SK-N-SH treated with all-trans-retinoic acid at 6 μM for 48 hours (cell line): Measurements from ENCODE around the gene NR4A2.

Experiments
- ATAC-seq: fragments of 200-7000 bp; cut with Tn5 transposase; 3 replicates; pipeline ENCODE4 v1.9.1; 2020; ENCODE audit warnings: mild to moderate bottlenecking, moderate library complexity
- ARNTL ChIP-seq: fragments of 450-650 bp; formaldehyde crosslinking; IDR thresholded peaks from 2 replicates; pipeline ENCODE4 v1.5.0; 2020; ENCODE audit warnings: low read depth, mild to moderate bottlenecking, moderate library complexity, borderline replicate concordance
- BACH2 ChIP-seq: fragments of 250-450 bp; sonication (Bioruptor Pico); IDR thresholded peaks from 2 replicates; pipeline ENCODE4 v1.9.0; 2021; ENCODE audit warnings: mild to moderate bottlenecking, borderline replicate concordance
- CREB5 ChIP-seq: fragments of 250-450 bp; sonication (Bioruptor Pico); IDR thresholded peaks from 2 replicates; pipeline ENCODE4 v1.5.1; 2020; ENCODE audit warnings: low read depth, mild to moderate bottlenecking, moderate library complexity
- CSDC2 ChIP-seq: fragments of 250-450 bp; sonication (Bioruptor Pico); IDR thresholded peaks from 2 replicates; pipeline ENCODE4 v1.5.0; 2020; ENCODE audit warnings: mild to moderate bottlenecking, moderate library complexity
- CSRNP3 ChIP-seq: fragments of 250-450 bp; sonication (Bioruptor Pico); IDR thresholded peaks from 2 replicates; pipeline ENCODE4 v1.5.1; 2021; ENCODE audit warnings: mild to moderate bottlenecking, moderate library complexity
- ESRRG ChIP-seq: fragments of 250-450 bp; sonication (Bioruptor Pico); IDR thresholded peaks from 2 replicates; pipeline ENCODE4 v1.6.1; 2021; ENCODE audit warnings: mild to moderate bottlenecking
- ISL1 ChIP-seq: fragments of 250-450 bp; sonication (Bioruptor Pico); IDR thresholded peaks from 2 replicates; pipeline ENCODE4 v2.1.2; 2022; ENCODE audit warnings: mild to moderate bottlenecking, moderate library complexity
- OSR1 ChIP-seq: fragments of 250-450 bp; sonication (Bioruptor Pico); IDR thresholded peaks from 2 replicates; pipeline ENCODE4 v1.8.0; 2022; ENCODE audit warnings: moderate library complexity, mild to moderate bottlenecking, inconsistent platforms
- PATZ1 ChIP-seq: fragments of 250-450 bp; sonication (Bioruptor Pico); IDR thresholded peaks from 2 replicates; pipeline ENCODE4 v1.8.0; 2020; ENCODE audit warnings: mild to moderate bottlenecking, moderate library complexity, borderline replicate concordance
- POU6F1 ChIP-seq: fragments of 250-450 bp; sonication (Bioruptor Pico); IDR thresholded peaks from 2 replicates; pipeline ENCODE4 v1.8.0; 2021; ENCODE audit warnings: low read depth, mild to moderate bottlenecking, moderate library complexity, borderline replicate concordance
- PPARA ChIP-seq: fragments of 250-450 bp; sonication (Bioruptor Pico); IDR thresholded peaks from 2 replicates; pipeline ENCODE4 v1.5.0; 2020; ENCODE audit warnings: mild to moderate bottlenecking, borderline replicate concordance
- RARB ChIP-seq: fragments of 250-450 bp; sonication (Bioruptor Pico); IDR thresholded peaks from 2 replicates; pipeline ENCODE4 v1.8.0; 2021; ENCODE audit warnings: mild to moderate bottlenecking, moderate library complexity
- SNAI2 ChIP-seq: fragments of 250-450 bp; sonication (Bioruptor Pico); IDR thresholded peaks from 2 replicates; pipeline ENCODE4 v1.5.0; 2020; ENCODE audit warnings: mild to moderate bottlenecking, moderate library complexity
- TOX ChIP-seq: fragments of 250-450 bp; sonication (Bioruptor Pico); IDR thresholded peaks from 2 replicates; pipeline ENCODE4 v1.8.0; 2021; ENCODE audit warnings: mild to moderate bottlenecking, moderate library complexity, borderline replicate concordance
- TSHZ2 ChIP-seq: fragments of 250-450 bp; sonication (Bioruptor Pico); IDR thresholded peaks from 2 replicates; pipeline ENCODE4 v1.5.0; 2020; ENCODE audit warnings: mild to moderate bottlenecking, moderate library complexity
- ZC3H10 ChIP-seq: fragments of 250-450 bp; sonication (Bioruptor Pico); IDR thresholded peaks from 2 replicates; pipeline ENCODE4 v1.5.1; 2021; ENCODE audit warnings: mild to moderate bottlenecking, moderate library complexity
- ZFP3 ChIP-seq: fragments of 250-450 bp; sonication (Bioruptor Pico); IDR thresholded peaks from 2 replicates; pipeline ENCODE4 v1.5.0; 2020; ENCODE audit warnings: mild to moderate bottlenecking, moderate library complexity
- ZFP30 ChIP-seq: fragments of 450-650 bp; formaldehyde crosslinking; IDR thresholded peaks from 2 replicates; pipeline ENCODE4 v1.5.0; 2022; ENCODE audit warnings: mild to moderate bottlenecking, moderate library complexity
- ZNF565 ChIP-seq: fragments of 450-650 bp; formaldehyde crosslinking; conservative IDR thresholded peaks from 2 replicates; pipeline ENCODE4 v1.5.0; 2020; ENCODE audit warnings: low read depth, mild to moderate bottlenecking, moderate library complexity
- ZNF8 ChIP-seq: fragments of 450-650 bp; formaldehyde crosslinking; IDR thresholded peaks from 2 replicates; pipeline ENCODE4 v1.5.0; 2020; ENCODE audit warnings: mild to moderate bottlenecking, moderate library complexity

Gene NR4A2

GRCh38 chr2:156323754-156324153, 8.8 kb downstream of the NR4A2 start (continued):
- TF ChIP-seq TSHZ2 (no peak), OSR1 (CRISPR knock-in tag) (no peak), ISL1 (CRISPR knock-in tag) (no peak), CREB5 (CRISPR knock-in tag) (no peak), SNAI2 (CRISPR knock-in tag) (no peak)

GRCh38 chr2:156322686-156323231, 9.8 kb downstream of the NR4A2 start:
- peak; percentile 23 for ATAC-seq
- TF ChIP-seq ZFP30 (CRISPR knock-in tag) (no peak), RARB (CRISPR knock-in tag) (no peak), ESRRG (CRISPR knock-in tag) (no peak), OSR1 (CRISPR knock-in tag) (no peak), BACH2 (no peak), SNAI2 (CRISPR knock-in tag) (no peak), ZFP3 (no peak), CSRNP3 (no peak), TOX (CRISPR knock-in tag) (no peak), POU6F1 (CRISPR knock-in tag) (no peak), PATZ1 (CRISPR knock-in tag) (no peak), ZNF565 (CRISPR knock-in tag) (no peak), ZNF8 (no peak), ZC3H10 (CRISPR knock-in tag) (no peak), CSDC2 (no peak), ARNTL (CRISPR knock-in tag) (no peak), PPARA (CRISPR knock-in tag) (no peak), TSHZ2 (no peak), CREB5 (CRISPR knock-in tag) (no peak)
